VCaP (cell line): ENCODE measurements around the gene DNAAF3.
A peak's percentile ranks its signal among the peaks of the same experiment; 100 is the strongest.

Experiments
- H3K27ac ChIP-seq: fragments of 450-650 bp; 2 replicates; pipeline ENCODE4 v1.5.1; 2017
- CTCF ChIP-seq: fragments of 450-650 bp; conservative IDR thresholded peaks from 2 replicates; pipeline ENCODE4 v1.5.1; 2017; ENCODE audit warnings: mild to moderate bottlenecking, moderate library complexity

DNAAF3 gene

GRCh38 chr19:55166530-55167268 lies at the start of gene DNAAF3:
DNAAF3 (minus strand) TSS chr19:55166613; CDS start chr19:55166413, 200 bp downstream.
- no peak for TF ChIP-seq CTCF
- peak within 1 kb of the TSS; percentile 83 for H3K27ac ChIP-seq

- no peak overlapping the region for H3K27ac ChIP-seq
- no peak for TF ChIP-seq CTCF
These were observed 47.1 kb upstream of the DNAAF3 start for GRCh38 chr19:55213547-55213946.

GRCh38 chr19:55212447-55212846 lies 46.0 kb upstream of the DNAAF3 start:
- no peak overlapping the region for H3K27ac ChIP-seq

GRCh38 chr19:55209693-55210472 lies 43.5 kb upstream of the DNAAF3 start:
- H3K27ac ChIP-seq, result peak overlapping the region; percentile 62
- TF ChIP-seq CTCF, result no peak

More at GRCh38 chr19:55212447-55212846, 46.0 kb upstream of the DNAAF3 start:
- no peak for TF ChIP-seq CTCF

DNA sequence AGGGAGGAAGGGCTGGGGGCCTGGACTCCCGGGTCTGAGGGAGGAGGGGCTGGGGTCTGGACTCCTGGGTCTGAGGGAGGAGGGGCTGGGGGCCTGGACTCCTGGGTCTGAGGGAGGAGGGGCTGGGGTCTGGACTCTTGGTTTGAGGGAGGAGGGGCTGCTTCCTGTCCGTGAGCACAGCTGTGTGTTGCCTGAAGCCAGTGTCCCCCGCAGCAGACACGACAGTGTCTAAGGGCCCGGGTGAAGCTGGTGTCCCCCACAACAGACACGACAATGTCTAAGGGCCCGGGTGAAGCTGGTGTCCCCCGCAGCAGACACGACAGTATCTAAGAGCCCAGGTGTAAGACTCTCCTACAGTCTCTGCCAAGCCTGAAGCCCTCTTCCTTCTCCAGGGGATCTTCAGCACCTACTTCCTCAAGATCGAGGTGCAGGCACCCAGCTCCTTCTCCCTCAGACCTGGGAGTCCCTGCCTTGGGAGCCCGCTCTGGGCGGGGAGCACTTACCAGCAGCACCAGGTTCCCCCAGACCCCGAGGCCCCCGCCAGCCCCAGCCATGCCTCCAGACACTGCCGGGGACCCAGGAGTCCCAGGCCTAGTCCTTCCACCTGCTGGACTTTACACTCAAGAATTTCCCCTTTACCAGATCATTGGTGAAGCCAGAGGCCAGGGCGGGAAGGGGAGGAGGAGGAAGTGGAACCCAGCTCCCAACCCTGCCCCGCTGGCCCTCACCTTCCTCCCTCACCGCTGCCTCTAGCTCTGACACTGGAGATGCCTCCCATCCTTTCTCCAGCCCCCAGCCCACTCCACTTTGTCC lies 42.7 kb upstream of the DNAAF3 start, which contains the start of gene PTPRH:
TSS of gene PTPRH (minus strand) at position 622 of the 813 bp plus-strand sequence. CDS start at position 554, 68 bp downstream.
- peak within 1 kb of the TSS; percentile 62 for H3K27ac ChIP-seq
- no peak for TF ChIP-seq CTCF

DNA sequence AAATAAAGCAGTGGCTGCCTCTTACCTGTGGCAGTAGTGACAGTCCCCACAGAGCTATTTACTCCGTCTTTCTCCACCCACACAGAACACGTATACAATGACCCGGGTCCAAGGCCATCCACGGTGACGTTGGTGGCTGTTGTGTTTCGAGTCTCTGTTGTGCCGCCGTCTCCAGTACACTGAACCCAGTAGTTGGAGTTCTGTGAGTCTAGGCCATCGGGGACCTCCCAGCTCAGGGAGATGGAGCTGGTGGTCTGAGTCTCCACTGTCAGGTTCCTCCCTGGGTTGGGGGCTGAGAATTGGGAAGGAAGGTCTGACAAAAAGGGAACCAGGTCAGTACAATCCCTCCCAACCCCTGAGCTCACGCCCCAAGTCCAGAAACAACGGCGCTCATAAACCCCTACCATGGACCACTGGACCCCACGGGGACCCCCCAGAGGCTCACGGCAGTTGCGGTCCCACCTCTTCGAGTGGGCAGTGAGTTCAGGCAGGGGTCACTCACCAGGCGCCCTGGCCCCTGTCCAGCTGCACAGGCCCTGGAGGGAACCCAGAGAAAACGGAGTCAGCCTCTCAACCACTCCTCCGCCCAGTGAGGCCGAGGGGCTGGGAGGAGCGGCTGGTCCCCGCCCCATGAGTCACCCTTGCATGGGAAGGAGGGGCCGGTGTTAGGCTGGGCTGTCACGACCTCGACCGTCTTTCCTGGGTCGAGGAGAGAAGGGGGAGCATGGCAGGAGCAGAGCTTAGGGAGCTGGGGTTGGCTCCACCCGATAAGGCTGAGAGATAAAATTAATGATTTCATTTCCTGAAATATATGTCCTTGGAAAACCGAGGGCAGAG lies 40.5 kb upstream of the DNAAF3 start:
- TF ChIP-seq CTCF, result no peak
- H3K27ac ChIP-seq, result no peak overlapping the region
